22Rv1 (cell line): ENCODE measurements around the gene IL26.

Experiments
- ZFX ChIP-seq: fragments of 450-650 bp; IDR thresholded peaks from 2 replicates; pipeline ENCODE4 v1.6.1; 2017; ENCODE audit warnings: antibody characterized with exemption, borderline replicate concordance
- TF ChIP-seq, protein P1 (sequence below): fragments of 450-650 bp; IDR thresholded peaks from 2 replicates; pipeline ENCODE4 v1.5.1; 2017; ENCODE audit warnings: mild to moderate bottlenecking

DNA sequence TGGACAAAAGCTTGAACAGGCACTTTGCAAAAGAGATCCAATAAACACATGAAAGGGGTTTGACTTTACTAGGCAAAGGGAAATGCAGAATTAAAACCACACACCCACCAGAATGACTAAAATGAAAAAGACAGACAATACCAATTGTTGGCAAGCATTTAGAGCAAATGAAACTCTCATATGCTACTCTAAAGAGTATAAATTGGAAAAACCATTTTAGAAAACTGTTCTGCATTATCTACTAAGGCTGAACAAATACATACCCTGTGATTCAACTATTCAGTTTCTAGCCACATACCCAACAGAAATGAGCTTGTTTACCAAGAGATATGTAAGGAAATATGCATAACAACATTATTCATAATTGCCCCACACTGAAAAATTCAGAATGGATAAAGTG lies 36.3 kb upstream of the IL26 start:
- TF ChIP-seq, protein P1, sequence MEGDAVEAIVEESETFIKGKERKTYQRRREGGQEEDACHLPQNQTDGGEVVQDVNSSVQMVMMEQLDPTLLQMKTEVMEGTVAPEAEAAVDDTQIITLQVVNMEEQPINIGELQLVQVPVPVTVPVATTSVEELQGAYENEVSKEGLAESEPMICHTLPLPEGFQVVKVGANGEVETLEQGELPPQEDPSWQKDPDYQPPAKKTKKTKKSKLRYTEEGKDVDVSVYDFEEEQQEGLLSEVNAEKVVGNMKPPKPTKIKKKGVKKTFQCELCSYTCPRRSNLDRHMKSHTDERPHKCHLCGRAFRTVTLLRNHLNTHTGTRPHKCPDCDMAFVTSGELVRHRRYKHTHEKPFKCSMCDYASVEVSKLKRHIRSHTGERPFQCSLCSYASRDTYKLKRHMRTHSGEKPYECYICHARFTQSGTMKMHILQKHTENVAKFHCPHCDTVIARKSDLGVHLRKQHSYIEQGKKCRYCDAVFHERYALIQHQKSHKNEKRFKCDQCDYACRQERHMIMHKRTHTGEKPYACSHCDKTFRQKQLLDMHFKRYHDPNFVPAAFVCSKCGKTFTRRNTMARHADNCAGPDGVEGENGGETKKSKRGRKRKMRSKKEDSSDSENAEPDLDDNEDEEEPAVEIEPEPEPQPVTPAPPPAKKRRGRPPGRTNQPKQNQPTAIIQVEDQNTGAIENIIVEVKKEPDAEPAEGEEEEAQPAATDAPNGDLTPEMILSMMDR, result no peak
- TF ChIP-seq ZFX, result no peak
